ENCODE data around the gene ARMC7.

Gene ARMC7

DNA sequence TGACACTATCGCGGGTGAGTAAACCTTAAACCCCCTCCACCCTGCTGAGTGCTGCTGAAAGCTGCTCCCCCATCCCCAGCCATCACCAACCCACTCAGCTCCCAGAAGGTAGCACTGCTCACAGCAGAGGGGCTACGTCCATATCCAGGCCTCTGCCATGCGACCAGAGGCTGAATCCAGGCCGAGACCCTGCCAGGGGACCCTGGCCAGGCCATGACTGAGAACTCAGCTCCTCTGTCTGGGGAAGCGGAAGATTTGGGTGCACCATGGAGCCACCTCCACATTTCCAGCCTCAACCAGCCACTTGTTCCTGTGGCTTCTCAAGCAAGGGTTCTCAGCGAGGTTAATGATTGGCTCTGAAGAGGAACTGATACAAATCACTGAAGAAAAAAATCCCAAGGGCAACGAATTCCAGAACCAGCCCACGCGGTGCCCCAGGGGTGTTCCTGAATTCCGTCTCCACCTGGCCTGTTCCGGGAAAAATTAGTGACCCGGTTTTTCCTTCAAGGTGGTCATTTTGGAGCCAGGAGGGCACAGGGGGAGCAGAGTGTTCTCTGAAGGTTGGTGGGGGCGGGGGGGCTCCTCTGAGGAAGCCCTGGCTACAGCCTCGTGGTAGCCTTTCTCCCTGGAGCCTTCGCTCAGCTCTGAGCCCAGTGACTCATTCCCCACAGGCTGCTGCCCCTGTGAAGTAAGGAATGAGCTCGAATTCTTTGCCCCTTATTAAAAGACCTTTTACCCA is 31.3 kb upstream of the ARMC7 start:
- DNase-seq, result no peak

DNA sequence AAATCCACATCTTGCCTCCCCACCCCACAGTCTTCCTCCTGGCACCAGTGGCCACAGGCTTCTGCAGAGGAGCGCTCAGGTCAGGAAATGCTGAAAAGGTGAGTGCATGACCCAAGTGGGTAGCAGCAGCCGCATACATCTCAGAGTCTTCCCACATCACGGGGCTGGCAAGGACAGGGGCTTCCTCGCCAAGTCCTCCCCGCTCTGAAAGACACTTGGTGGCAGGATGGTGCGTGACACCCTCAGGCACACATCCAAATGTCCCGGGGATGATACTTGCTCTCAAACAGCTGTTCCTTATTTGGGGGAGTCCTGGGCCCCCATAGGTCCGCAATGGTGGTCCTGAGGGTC is 30.8 kb upstream of the ARMC7 start:
- no peak for DNase-seq

- DNase-seq, result no peak
Measured at GRCh38 chr17:75081611-75082540, 27.9 kb upstream of the ARMC7 start.

GRCh38 chr17:75082683-75083082 is 27.1 kb upstream of the ARMC7 start:
- DNase-seq, result no peak

DNA sequence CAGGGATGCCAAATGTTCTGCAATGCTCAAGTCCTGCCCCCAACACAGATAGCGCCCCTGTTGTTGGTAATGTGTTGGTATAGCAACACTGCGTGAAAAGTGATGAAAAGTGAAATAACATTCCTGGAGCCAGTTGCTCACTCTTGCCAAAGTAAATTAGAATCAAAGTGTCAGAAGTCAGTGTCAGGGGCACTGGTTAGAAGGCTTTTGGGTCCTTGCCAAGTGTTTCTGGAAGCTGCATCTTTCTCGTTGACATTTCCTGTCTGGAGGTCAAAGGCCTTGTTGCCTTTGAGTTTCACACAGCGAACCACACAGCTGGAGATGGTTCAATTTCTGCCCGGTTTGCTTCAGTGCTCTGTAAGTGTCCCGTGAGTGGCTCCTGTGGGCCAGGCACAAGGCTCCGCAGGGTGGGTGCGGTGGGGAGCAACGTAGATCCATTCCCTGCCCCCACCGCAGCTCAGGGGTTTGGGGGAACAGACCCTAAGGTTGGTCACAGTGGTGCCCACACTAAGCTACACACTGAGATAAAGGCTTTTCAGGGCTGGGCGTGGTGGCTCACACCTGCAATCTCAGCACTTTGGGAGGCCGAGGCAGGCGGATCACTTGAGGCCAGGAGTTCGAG is 25.6 kb upstream of the ARMC7 start:
- no peak for DNase-seq

- DNase-seq, result no peak
Measured at GRCh38 chr17:75086496-75087181, 23.1 kb upstream of the ARMC7 start.

DNA sequence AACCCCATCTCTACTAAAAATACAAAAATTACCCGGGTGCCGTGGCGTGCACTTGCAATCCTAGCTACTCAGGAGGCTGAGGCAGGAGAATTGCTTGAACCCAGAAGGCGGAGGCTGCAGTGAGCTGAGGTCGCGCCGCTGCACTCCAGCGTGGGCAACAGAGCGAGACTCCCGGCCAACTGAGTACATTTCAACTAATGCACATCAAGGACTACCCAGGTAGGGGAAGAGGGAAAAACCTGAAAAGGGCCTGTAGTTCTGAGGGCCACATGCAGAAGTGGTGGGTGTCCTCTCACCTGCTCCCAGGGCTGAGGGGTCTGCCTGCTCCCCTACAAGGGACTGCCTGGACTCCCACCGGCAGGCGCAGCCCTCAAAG is 22.6 kb upstream of the ARMC7 start:
- DNase-seq, result no peak

DNA sequence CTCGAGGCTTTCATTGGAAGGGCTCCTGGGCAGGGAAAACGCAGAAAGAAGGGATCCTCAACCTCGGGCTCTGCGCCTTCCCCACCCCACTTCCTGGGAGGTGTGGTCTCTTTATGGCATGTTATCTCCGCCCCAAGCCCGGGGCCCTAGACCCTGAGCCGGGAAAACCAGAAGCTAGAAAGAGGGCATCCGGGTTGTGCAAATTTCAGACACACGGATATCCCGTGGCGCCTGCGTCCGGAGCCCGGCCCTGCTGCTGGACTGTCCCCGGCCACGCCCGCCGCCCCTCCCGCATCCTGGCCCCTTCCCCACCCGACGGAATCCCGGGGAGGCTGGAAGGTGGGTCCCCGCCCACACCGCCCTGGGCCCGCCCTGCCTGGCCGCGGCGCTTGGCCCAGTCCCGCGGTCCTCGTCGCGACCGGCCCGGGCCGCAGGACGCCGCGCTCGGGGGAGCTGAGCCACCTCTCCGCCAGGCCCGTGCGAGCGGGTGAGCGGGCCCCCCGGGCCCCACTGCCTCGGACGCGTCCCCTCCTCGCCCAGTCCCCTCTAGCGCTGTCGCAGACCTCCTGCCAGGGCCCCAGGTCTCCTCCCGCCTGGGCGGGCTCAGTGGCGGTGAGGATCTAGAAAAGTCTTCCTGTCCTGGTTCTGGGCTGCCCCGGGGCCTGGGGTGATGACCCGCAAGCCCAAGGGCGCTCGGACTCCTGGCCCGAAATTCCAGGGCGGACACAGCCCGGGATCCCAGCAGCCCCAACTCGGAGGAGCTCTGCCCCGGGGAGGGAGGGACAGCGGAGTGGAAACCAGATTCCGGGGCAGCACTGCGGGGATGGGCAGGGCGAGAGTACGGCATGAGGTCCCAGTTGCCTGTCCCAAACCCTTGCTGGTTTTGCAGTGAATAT is 22.0 kb upstream of the ARMC7 start, which contains the start of gene SLC16A5:
SLC16A5 (plus strand) TSS at position 397 of the 896 bp plus-strand sequence. CDS start 5,683 bp downstream, outside the sequence.
- peak; percentile 27 for DNase-seq

GRCh38 chr17:75088465-75089417 is 21.0 kb upstream of the ARMC7 start:
- DNase-seq, result no peak

GRCh38 chr17:75090871-75091854 is 18.6 kb upstream of the ARMC7 start:
- DNase-seq, result no peak

DNA sequence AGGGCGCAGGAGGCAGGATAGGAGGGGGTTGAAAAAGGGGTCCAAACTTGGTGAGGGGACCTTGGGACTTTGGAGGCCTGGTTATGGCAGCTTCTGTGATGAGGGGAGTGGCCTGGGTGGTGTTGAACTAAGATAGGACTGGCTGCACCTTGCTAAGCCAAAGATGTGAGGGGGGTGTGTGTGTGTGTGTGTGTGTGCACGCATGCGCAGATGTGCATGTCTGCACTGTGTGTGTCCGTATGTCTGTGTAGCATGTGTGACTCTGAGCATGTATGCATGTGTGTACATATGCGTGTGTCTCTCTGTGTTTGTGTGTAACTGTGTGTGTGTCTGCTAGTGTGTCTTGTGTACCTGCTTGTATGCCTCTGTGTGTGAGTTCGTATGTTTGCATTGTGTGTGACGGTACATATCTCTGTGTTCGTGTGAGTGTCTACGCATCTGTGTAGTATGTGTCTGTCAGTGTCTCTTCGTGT is 17.9 kb upstream of the ARMC7 start:
- no peak for DNase-seq

DNA sequence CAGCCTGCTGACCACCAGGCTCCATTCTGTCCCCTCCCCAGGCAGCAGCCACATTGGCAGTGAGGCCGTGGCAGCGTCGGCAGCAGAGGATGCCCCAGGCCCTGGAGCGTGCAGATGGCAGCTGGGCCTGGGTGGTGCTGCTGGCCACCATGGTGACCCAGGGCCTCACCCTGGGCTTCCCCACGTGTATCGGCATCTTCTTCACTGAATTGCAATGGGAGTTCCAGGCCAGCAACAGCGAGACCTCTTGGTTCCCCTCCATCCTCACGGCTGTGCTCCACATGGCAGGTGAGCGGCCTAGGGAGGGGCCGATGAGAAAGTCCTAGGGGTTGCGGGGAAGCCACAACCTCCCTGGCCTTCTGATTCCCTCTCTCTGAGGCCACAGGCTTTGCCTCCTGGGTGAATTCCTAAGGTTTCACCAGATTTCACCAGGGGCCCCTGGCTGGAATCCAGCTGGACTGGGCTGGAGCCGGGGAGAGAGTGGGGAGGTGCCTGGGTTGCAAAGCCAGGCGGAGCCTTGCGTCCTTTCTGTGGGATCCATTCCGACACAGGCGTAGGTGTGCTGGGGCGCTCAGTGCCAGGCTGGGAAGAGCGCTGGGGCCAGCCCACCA is 16.1 kb upstream of the ARMC7 start:
- DNase-seq, result no peak

- DNase-seq, result no peak
Measured at GRCh38 chr17:75094871-75095399, 14.8 kb upstream of the ARMC7 start.

- no peak for DNase-seq
Measured at GRCh38 chr17:75096082-75096625, 13.6 kb upstream of the ARMC7 start.

GRCh38 chr17:75097865-75098264 is 11.9 kb upstream of the ARMC7 start:
- DNase-seq, result no peak

- DNase-seq, result no peak
Measured at GRCh38 chr17:75098861-75099260, 10.9 kb upstream of the ARMC7 start.

DNA sequence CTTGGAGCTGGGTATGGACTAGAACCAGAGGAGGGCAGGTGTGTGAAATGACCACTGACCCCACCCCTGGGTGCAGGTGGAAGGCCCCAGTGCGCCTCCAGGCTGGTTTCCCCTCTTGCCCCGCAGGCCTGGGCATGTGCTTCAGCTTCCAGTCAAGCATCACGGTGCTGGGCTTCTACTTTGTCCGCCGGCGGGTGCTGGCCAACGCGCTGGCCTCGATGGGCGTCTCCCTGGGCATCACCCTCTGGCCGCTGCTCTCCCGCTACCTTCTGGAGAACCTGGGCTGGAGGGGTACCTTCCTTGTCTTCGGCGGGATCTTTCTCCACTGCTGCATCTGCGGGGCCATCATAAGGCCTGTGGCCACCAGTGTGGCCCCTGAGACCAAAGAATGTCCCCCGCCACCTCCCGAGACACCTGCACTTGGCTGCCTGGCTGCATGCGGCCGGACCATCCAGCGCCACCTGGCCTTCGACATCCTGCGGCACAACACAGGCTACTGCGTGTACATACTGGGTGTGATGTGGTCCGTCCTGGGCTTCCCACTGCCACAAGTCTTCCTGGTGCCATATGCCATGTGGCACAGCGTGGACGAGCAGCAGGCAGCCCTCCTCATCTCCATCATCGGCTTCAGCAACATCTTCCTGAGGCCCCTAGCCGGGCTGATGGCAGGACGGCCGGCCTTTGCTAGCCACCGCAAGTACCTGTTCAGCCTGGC is 9.7 kb upstream of the ARMC7 start:
- DNase-seq, result no peak

GRCh38 chr17:75102385-75102821 is 7.4 kb upstream of the ARMC7 start:
- DNase-seq, result no peak
